ENCODE data around the gene SLC8A3. TPM values are rescaled to one million over a fixed set of nuclear protein-coding genes. Genes with fewer than 3 reads are reported as not detected.

Gene SLC8A3
- total RNA-seq, 1 experiment from 2014 or later: 0.13 TPM

GRCh38 chr14:70181276-70181675 lies 7.5 kb downstream of the SLC8A3 start:
- DNase-seq: no peak
- Histone ChIP-seq H3T11ph (ENCODE audit: low read length) (no peak overlapping the region), H3K4me2 (ENCODE audit: insufficient read depth, insufficient read length, low read length) (no peak overlapping the region), H2BK12ac (ENCODE audit: insufficient read length, low read depth, low read length) (no peak overlapping the region), H3K27me3 (ENCODE audit: insufficient read depth, low read length) (no peaks in the 10 kb centered on the region; the same call in 1 of the 2 replicates), H3K9ac (ENCODE audit: extremely low read depth, insufficient read length, low read length) (no peak overlapping the region), H3K9me3 (ENCODE audit: control insufficient read depth, low read depth, low read length) (no peaks in the 10 kb centered on the region), H4K20me1 (ENCODE audit: control insufficient read depth, insufficient read depth, insufficient read length) (no peaks in the 10 kb centered on the region), H4K5ac (ENCODE audit: insufficient read length, low read depth, low read length) (no peak overlapping the region), H2BK15ac (ENCODE audit: low read depth, low read length) (no peak overlapping the region), H3K56ac (ENCODE audit: insufficient read length, low read depth, low read length) (no peak overlapping the region), H4K8ac (replicated peaks; ENCODE audit: insufficient read length, low read depth, low read length) (no peak overlapping the region), H3K79me1 (ENCODE audit: insufficient read depth, low read depth, low read length, poor library complexity, severe bottlenecking) (no peaks in the 10 kb centered on the region), H3K14ac (ENCODE audit: insufficient read depth, low read length) (no peak overlapping the region), H2BK20ac (ENCODE audit: low read depth, low read length, poor library complexity, severe bottlenecking) (no peak overlapping the region), H2AFZ (ENCODE audit: low read length) (no peak overlapping the region), H3K23ac (ENCODE audit: insufficient read length, low read depth, low read length) (no peak overlapping the region), H3K27ac (ENCODE audit: insufficient read length, low read depth, low read length) (no peak overlapping the region), H2AK5ac (ENCODE audit: insufficient read length, low read length) (no peak overlapping the region), H3K4ac (ENCODE audit: low read depth, low read length) (no peak overlapping the region), H3K79me2 (ENCODE audit: insufficient read depth, low read length) (no peaks in the 10 kb centered on the region), H4K91ac (ENCODE audit: insufficient read length, low read depth, low read length) (no peak overlapping the region), H3K23me2 (ENCODE audit: insufficient read length, low read depth, low read length, poor library complexity, severe bottlenecking) (no peaks in the 10 kb centered on the region), H2BK120ac (ENCODE audit: low read depth, low read length, poor library complexity, severe bottlenecking) (no peak overlapping the region), H3K4me1 (ENCODE audit: insufficient read depth, low read length) (no peaks in the 10 kb centered on the region), H2BK5ac (ENCODE audit: insufficient read length, low read length) (no peak overlapping the region), H3K18ac (ENCODE audit: insufficient read length, low read depth, low read length) (no peak overlapping the region)
- no peaks in the 10 kb centered on the region for H3K36me3 Mint-ChIP-seq (ENCODE audit: insufficient read depth in 1 of 3, low read depth in 3 of 3)
- peaks cover 7 to 8% of the 10 kb centered on the region in 2 experiments for H3K4me1 Mint-ChIP-seq
- no peak overlapping the region for H3K27ac Mint-ChIP-seq
- no peaks in the 10 kb centered on the region for H3K9me3 Mint-ChIP-seq
- peaks cover 23% of the 10 kb centered on the region for H3K27me3 Mint-ChIP-seq (ENCODE audit: low read depth)
- no peak overlapping the region for H3K4me3 Mint-ChIP-seq
- no peak for TF ChIP-seq CTCF (conservative IDR thresholded peaks at IDR 0.05)
- WGBS (ENCODE audit: extremely low coverage, insufficient read length, low lambda C conversion rate): no CpG with 5 or more reads among the region's 1 CpG

All from H9 (cell line).